Stimulated activated naive CD4-positive, alpha-beta T cell (primary cell): ENCODE results near the gene C2.
"Not testable (repeated sequence)": the region's sequence is repeated elsewhere in the genome, so short reads cannot be mapped to it uniquely, and the experiment has no call there.

Source experiments
- DNase-seq, 6 experiments: peaks; one replicate each; lab custom pipeline; 2025; lab: John Stamatoyannopoulos, UW

C2 gene

GRCh38 chr6:31922942-31923341, 4.6 kb upstream of the C2 start:
- DNase-seq: no peak

- DNase-seq: no peak
Measured at GRCh38 chr6:31927863-31928671, 550 bp downstream of the C2 start.

GRCh38 chr6:31928672-31928939, 1.1 kb downstream of the C2 start:
- no peak for DNase-seq

GRCh38 chr6:31930962-31931361, 3.4 kb downstream of the C2 start:
- DNase-seq: no peak

- not testable (repeated sequence) for DNase-seq
Measured at GRCh38 chr6:31932137-31932536, 4.6 kb downstream of the C2 start.

- DNase-seq: no peak
Measured at GRCh38 chr6:31933537-31933936, 6.0 kb downstream of the C2 start.

- no peak for DNase-seq
Measured at GRCh38 chr6:31935021-31935420, 7.5 kb downstream of the C2 start.

- no peak for DNase-seq
Measured at GRCh38 chr6:31935823-31936222, 8.3 kb downstream of the C2 start.

GRCh38 chr6:31940256-31940664, 12.7 kb downstream of the C2 start:
- no peak for DNase-seq

GRCh38 chr6:31943742-31944141, 16.2 kb downstream of the C2 start:
- DNase-seq: no peak

- DNase-seq: no peak
Measured at GRCh38 chr6:31945154-31945506, 17.6 kb downstream of the C2 start.

- DNase-seq: no peak
Measured at GRCh38 chr6:31945507-31946369, 18.2 kb downstream of the C2 start, which contains the start of gene CFB. CFB (plus strand) TSS chr6:31946095; CDS start chr6:31946222, 127 bp downstream.

GRCh38 chr6:31946370-31946885, 18.9 kb downstream of the C2 start:
- DNase-seq: no peak

GRCh38 chr6:31947070-31947675, 19.7 kb downstream of the C2 start:
- DNase-seq: no peak

- DNase-seq: no peak
Measured at GRCh38 chr6:31947864-31948263, 20.3 kb downstream of the C2 start.

GRCh38 chr6:31948306-31948705, 20.8 kb downstream of the C2 start:
- DNase-seq: no peak

- no peak for DNase-seq
Measured at GRCh38 chr6:31948753-31949413, 21.4 kb downstream of the C2 start.

GRCh38 chr6:31949926-31950548, 22.5 kb downstream of the C2 start:
- no peak for DNase-seq

GRCh38 chr6:31952140-31952805, 24.8 kb downstream of the C2 start:
- peak in 1 of 6 experiments; percentile 21 for DNase-seq

- no peak for DNase-seq
Measured at GRCh38 chr6:31952890-31953289, 25.4 kb downstream of the C2 start.

GRCh38 chr6:31954511-31954910, 27.0 kb downstream of the C2 start:
- DNase-seq: no peak
